Smooth muscle cell of the brain vasculature (primary cell): ENCODE measurements around the gene TUBD1.
"Not testable (repeated sequence)": the region's sequence is repeated elsewhere in the genome, so short reads cannot be mapped to it uniquely, and the experiment has no call there.

Experiments
- DNase-seq: peaks from one replicate; pipeline ENCODE4 v3.0.0-alpha.2; 2012; ENCODE audit warnings: low read depth, low spot score

TUBD1 gene

GRCh38 chr17:59845595-59846393 is 46.9 kb downstream of the TUBD1 start:
- DNase-seq: no peak

GRCh38 chr17:59844884-59845594 is 47.7 kb downstream of the TUBD1 start:
- no peak for DNase-seq

GRCh38 chr17:59842901-59843652 is 49.7 kb downstream of the TUBD1 start:
- DNase-seq: no peak

GRCh38 chr17:59841882-59842263 is 50.9 kb downstream of the TUBD1 start:
- not testable (repeated sequence) for DNase-seq

- not testable (repeated sequence) for DNase-seq
Measured at GRCh38 chr17:59841091-59841881, 51.5 kb downstream of the TUBD1 start.

- no peak for DNase-seq
Measured at GRCh38 chr17:59840329-59841090, 52.2 kb downstream of the TUBD1 start.

GRCh38 chr17:59839651-59840328 is 53.0 kb downstream of the TUBD1 start:
- no peak for DNase-seq

GRCh38 chr17:59838052-59838916 is 54.5 kb downstream of the TUBD1 start:
- DNase-seq: no peak

- DNase-seq: peak; percentile 98
Measured at GRCh38 chr17:59837308-59838051, 55.3 kb downstream of the TUBD1 start.

GRCh38 chr17:59832883-59833379 is 59.8 kb downstream of the TUBD1 start:
- DNase-seq: no peak

- DNase-seq: no peak
Measured at GRCh38 chr17:59830846-59831486, 61.8 kb downstream of the TUBD1 start.

GRCh38 chr17:59830007-59830630 is 62.6 kb downstream of the TUBD1 start:
- no peak for DNase-seq

GRCh38 chr17:59829217-59830006 is 63.3 kb downstream of the TUBD1 start:
- DNase-seq: no peak

GRCh38 chr17:59828819-59829216 is 63.9 kb downstream of the TUBD1 start:
- not testable (repeated sequence) for DNase-seq

- DNase-seq: no peak
Measured at GRCh38 chr17:59828478-59828760, 64.3 kb downstream of the TUBD1 start.

GRCh38 chr17:59827721-59828477 is 64.8 kb downstream of the TUBD1 start:
- no peak for DNase-seq
